DND-41 (cell line): ENCODE data around the gene MIDN.

Experiments
- ATAC-seq: fragments of 200-7000 bp; cut with Tn5 transposase; 3 replicates; pipeline ENCODE4 v1.9.1; 2021; ENCODE audit warnings: low read depth; ENCODE audit not compliant: insufficient read depth
- DNase-seq: peaks from one replicate; pipeline ENCODE4 v3.0.0-alpha.2; 2020
- H2AFZ ChIP-seq: 2 replicates; pipeline ENCODE4 v1.6.0; 2012; ENCODE audit warnings: low read depth, low read length
- H3K27ac ChIP-seq: 2 replicates; pipeline ENCODE4 v1.5.1; 2012; ENCODE audit warnings: low read length, inconsistent platforms
- H3K27me3 ChIP-seq: fragments of 200-600 bp; sonication (generic); 2 replicates; pipeline ENCODE4 v1.6.0; 2012; ENCODE audit warnings: low read length, mild to moderate bottlenecking, inconsistent platforms; ENCODE audit not compliant: insufficient read depth, poor library complexity
- H3K36me3 ChIP-seq: 2 replicates; pipeline ENCODE4 v1.5.1; 2012; ENCODE audit warnings: low read length, inconsistent platforms; ENCODE audit not compliant: insufficient read depth
- H3K4me1 ChIP-seq: 2 replicates; pipeline ENCODE4 v1.5.1; 2012; ENCODE audit warnings: mild to moderate bottlenecking, low read length; ENCODE audit not compliant: insufficient read depth
- H3K4me2 ChIP-seq: 2 replicates; pipeline ENCODE4 v1.6.0; 2012; ENCODE audit warnings: mild to moderate bottlenecking, moderate library complexity, low read length, inconsistent platforms; ENCODE audit not compliant: insufficient read depth
- H3K4me3 ChIP-seq, 2 experiments: fragments of 200-600 bp in 1 of 2; shearing (Covaris generic) in 1 of 2; 2 replicates each; pipeline ENCODE4 v1.5.1; 2012 to 2016; ENCODE audit warnings: inconsistent platforms in 2 of 2, low read length in 2 of 2, mild to moderate bottlenecking in 2 of 2, low read depth in 1 of 2, moderate library complexity in 1 of 2
- H3K79me2 ChIP-seq: 2 replicates; pipeline ENCODE4 v1.6.0; 2012; ENCODE audit warnings: low read length, inconsistent platforms; ENCODE audit not compliant: insufficient read depth
- H3K9ac ChIP-seq: 2 replicates; pipeline ENCODE4 v1.6.0; 2012; ENCODE audit warnings: low read depth, mild to moderate bottlenecking, inconsistent platforms, low read length, moderate library complexity
- H3K9me3 ChIP-seq: 2 replicates; pipeline ENCODE4 v1.5.1; 2012; ENCODE audit warnings: low read length, moderate library complexity, mild to moderate bottlenecking, inconsistent platforms; ENCODE audit not compliant: insufficient read depth, severe bottlenecking
- H4K20me1 ChIP-seq: 2 replicates; pipeline ENCODE4 v1.6.0; 2012; ENCODE audit warnings: low read length; ENCODE audit not compliant: insufficient read depth
- EZH2 ChIP-seq: IDR thresholded peaks from 3 replicates; pipeline ENCODE4 v1.6.1; 2012; ENCODE audit warnings: borderline replicate concordance, low read depth, mild to moderate bottlenecking, moderate library complexity, low read length, inconsistent platforms; ENCODE audit not compliant: severe bottlenecking
- TF ChIP-seq, protein P1 (sequence below): IDR thresholded peaks from 2 replicates; pipeline ENCODE4 v1.5.1; 2012; ENCODE audit warnings: borderline replicate concordance, low read length, moderate library complexity, mild to moderate bottlenecking; ENCODE audit not compliant: poor library complexity, severe bottlenecking; ENCODE audit errors: extremely low read depth

MIDN gene

DNA sequence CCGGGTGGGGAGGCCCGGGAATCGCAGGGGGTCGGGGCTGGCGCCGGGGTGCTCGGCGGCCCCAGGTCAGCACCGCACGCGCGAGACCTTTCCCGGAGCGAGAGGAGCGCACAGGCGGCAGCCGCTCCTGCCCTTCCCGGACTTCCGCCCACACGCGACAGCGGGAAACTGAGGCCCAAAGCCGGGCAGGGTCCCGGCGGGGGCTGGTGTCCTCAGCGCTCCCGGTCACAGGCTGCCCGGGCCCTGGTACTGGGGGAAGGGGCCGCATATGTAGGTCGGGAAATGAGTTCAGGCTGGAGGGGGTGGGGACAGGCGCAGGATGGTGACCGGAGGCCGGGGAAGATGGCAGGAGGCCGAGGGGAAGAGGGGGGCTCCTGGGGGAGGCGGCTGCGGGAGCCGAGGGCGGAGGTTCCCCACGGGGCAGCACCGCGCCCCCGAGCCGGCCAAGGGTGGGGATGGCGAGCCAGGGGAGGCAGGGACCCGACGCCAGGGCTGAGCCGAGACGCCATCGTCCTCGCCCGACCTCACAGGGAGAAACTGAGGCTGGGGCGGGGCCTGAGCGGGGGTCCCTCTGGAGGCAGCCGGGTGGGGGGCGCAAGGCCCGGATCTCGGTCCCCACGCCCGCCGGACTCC, 11.2 kb upstream of the MIDN start:
- peaks cover 6% of the 10 kb centered on the region for H3K27me3 ChIP-seq
- TF ChIP-seq, protein P1, sequence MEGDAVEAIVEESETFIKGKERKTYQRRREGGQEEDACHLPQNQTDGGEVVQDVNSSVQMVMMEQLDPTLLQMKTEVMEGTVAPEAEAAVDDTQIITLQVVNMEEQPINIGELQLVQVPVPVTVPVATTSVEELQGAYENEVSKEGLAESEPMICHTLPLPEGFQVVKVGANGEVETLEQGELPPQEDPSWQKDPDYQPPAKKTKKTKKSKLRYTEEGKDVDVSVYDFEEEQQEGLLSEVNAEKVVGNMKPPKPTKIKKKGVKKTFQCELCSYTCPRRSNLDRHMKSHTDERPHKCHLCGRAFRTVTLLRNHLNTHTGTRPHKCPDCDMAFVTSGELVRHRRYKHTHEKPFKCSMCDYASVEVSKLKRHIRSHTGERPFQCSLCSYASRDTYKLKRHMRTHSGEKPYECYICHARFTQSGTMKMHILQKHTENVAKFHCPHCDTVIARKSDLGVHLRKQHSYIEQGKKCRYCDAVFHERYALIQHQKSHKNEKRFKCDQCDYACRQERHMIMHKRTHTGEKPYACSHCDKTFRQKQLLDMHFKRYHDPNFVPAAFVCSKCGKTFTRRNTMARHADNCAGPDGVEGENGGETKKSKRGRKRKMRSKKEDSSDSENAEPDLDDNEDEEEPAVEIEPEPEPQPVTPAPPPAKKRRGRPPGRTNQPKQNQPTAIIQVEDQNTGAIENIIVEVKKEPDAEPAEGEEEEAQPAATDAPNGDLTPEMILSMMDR = no peak
- peak; percentile 54 for TF ChIP-seq EZH2
- ATAC-seq = no peak
- H3K9me3 ChIP-seq = no peaks in the 10 kb centered on the region
- peak overlapping the region; percentile 77 for H3K4me2 ChIP-seq
- no peak for DNase-seq
- H3K9ac ChIP-seq = peak overlapping the region; percentile 59
- peak overlapping the region; percentile 37; the same call in 1 of the 2 replicates for H2AFZ ChIP-seq
- H3K27ac ChIP-seq = no peak overlapping the region
- H3K79me2 ChIP-seq = peaks cover 11% of the 10 kb centered on the region
- peak overlapping the region; percentile 9 to 59; a peak in 3 of 4 replicates for H3K4me3 ChIP-seq
- H3K4me1 ChIP-seq = peaks cover 39% of the 10 kb centered on the region
- peaks cover under 1% of the 10 kb centered on the region; the same call in 1 of the 2 replicates for H4K20me1 ChIP-seq
- no peaks in the 10 kb centered on the region; the same call in 1 of the 2 replicates for H3K36me3 ChIP-seq

DNA sequence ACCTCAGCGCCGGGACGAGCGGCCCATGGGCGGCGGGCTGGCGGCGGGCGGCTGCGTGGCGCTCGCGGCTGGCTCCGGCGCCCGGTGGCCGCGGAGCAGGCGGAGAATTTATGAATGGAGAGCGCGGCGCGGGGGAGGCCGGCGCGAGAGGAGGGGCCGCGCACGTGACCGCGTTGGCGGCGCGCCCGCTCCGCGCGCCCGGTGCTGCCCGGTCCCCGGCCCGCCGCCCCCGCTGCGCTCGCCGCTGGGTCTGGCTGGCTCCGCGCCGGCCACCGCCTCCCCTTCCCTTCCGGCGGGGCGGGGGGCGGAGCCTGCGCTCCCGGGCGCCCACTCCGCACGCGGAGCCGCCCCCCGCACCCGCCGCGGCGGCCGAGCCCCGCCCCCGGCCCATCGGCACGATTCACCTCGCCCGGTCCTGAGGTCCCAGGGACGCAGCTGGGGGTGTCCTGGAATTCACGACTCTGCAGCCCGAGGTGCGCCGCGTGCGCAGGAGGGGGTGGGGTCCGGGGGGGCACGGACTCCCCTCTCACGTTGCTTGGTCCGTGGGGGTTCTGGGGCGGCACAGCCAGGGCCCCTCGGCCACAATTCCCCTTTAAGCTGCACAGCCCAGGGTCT, 10.5 kb upstream of the MIDN start, which contains the start of gene CBARP:
Gene CBARP, minus strand, starts transcription at position 252 of the 615 bp plus-strand sequence. CDS start 1,905 bp downstream, outside the sequence.
- Histone ChIP-seq H3K9ac (peak within 1 kb of the TSS; percentile 59), H3K36me3 (no peaks in the 10 kb centered on the region; the same call in 1 of the 2 replicates), H3K27me3 (peaks cover 6% of the 10 kb centered on the region), H3K4me1 (peaks cover 46% of the 10 kb centered on the region), H3K79me2 (peaks cover 18% of the 10 kb centered on the region), H3K9me3 (no peaks in the 10 kb centered on the region), H2AFZ (peak within 1 kb of the TSS; percentile 55), H4K20me1 (peaks cover 5% of the 10 kb centered on the region; the same call in 1 of the 2 replicates), H3K27ac (no peak within 1 kb of the TSS), H3K4me2 (peak within 1 kb of the TSS; percentile 77), H3K4me3 (peak within 1 kb of the TSS; percentile 9 to 59; a peak in 3 of 4 replicates)
- DNase-seq = peak; percentile 38
- 0 out of 3 replicates have a peak, but pooled peaks have one; percentile 6 for ATAC-seq
- TF ChIP-seq EZH2 = no peak
- TF ChIP-seq, protein P1 = no peak

DNA sequence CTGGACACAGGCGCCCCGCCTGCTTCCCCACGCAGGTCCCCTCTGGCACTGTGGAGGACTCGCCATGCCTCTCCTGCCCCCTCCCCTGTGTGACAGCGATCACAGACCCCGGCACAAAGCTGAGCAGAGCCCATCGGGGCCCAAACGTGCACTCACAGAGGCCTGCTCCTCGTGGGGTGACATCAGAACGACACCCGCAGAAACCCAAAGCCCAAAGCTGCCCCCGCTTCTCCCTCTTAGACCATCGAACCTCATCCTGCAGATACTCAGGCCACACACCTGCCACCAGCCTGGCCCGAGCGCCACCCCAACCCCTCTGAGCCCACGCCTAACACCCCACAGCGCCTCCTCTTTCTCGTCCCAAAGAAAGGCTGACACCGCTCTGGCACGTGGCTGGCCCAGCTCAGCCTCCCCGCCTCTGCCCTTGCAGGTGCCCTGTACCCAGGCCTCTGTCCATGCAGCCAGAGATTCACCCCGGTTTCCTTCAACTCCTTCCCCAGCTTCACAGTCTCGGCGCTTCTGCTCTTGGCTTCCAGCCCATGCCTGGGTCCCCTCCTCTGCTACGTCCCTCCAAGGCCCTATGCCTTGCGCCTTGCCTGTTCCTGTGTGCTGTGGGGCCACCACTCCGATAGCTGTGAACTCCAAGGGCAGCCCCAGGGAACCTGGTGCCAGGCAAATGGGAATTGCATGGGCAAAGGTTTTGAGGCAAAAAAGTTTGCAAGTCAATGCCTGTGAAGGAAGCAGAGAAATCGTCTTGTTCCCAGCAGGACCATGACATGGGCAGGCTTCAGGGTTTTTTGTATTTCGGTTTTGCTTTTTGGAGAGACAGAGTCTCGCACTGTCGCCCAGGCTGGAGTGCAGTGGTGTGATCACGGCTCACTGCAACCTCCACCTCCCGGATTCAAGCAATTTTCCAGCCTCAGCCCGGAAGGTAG, 9.7 kb upstream of the MIDN start:
- ATAC-seq = no peak
- H3K9ac ChIP-seq = peak overlapping the region; percentile 59; the same call in 1 of the 2 replicates
- peaks cover under 1% of the 10 kb centered on the region; the same call in 1 of the 2 replicates for H3K36me3 ChIP-seq
- H3K27me3 ChIP-seq = peaks cover 6% of the 10 kb centered on the region
- DNase-seq = no peak
- TF ChIP-seq EZH2 = no peak
- TF ChIP-seq, protein P1 = no peak
- peaks cover 7% of the 10 kb centered on the region; the same call in 1 of the 2 replicates for H4K20me1 ChIP-seq
- H3K9me3 ChIP-seq = no peaks in the 10 kb centered on the region
- no peak overlapping the region for H3K27ac ChIP-seq
- H3K79me2 ChIP-seq = peaks cover 25% of the 10 kb centered on the region
- peak overlapping the region in 1 of 2 experiments; percentile 59; a peak in 2 of 4 replicates for H3K4me3 ChIP-seq
- 0 out of 2 replicates have a peak overlapping the region, but pooled peaks have one; percentile 55 for H2AFZ ChIP-seq
- peaks cover 54% of the 10 kb centered on the region for H3K4me1 ChIP-seq
- peak overlapping the region; percentile 77 for H3K4me2 ChIP-seq
